Neural crest cell (in vitro differentiated cells): Measurements from ENCODE around the gene CYP24A1. TPM values are rescaled to one million over a fixed set of nuclear protein-coding genes. Genes with fewer than 3 reads are reported as not detected.
"Not testable (repeated sequence)": the region's sequence is repeated elsewhere in the genome, so short reads cannot be mapped to it uniquely, and the experiment has no call there.

ENCODE experiments used
- DNase-seq: peaks from one replicate; pipeline ENCODE4 v3.0.0; 2021; ENCODE audit warnings: low read depth, mixed read lengths, low spot score
- H3K27ac Mint-ChIP-seq: one replicate; pipeline ENCODE4 v1.8.0; 2021; ENCODE audit warnings: mild to moderate bottlenecking, mixed read lengths; ENCODE audit not compliant: unreplicated experiment
- H3K27me3 Mint-ChIP-seq: 2 replicates; pipeline ENCODE4 v1.8.0; 2021; ENCODE audit warnings: low read depth, mild to moderate bottlenecking, mixed read lengths
- H3K36me3 Mint-ChIP-seq: 2 replicates; pipeline ENCODE4 v1.8.0; 2021; ENCODE audit warnings: low read depth, mild to moderate bottlenecking, mixed read lengths
- H3K4me1 Mint-ChIP-seq: 2 replicates; pipeline ENCODE4 v1.8.0; 2021; ENCODE audit warnings: mixed read lengths
- H3K4me3 Mint-ChIP-seq: one replicate; pipeline ENCODE4 v1.8.0; 2021; ENCODE audit warnings: mild to moderate bottlenecking, mixed read lengths
- H3K9me3 Mint-ChIP-seq: 2 replicates; pipeline ENCODE4 v1.8.0; 2021; ENCODE audit warnings: mixed read lengths
- CTCF ChIP-seq: fragments of 200-600 bp; sonication (generic); conservative IDR thresholded peaks from 2 replicates; pipeline ENCODE4 v1.5.0; 2021; ENCODE audit warnings: antibody characterized with exemption, mild to moderate bottlenecking
- total RNA-seq: library from RNA; stranded (reverse); gene quantifications from 2 replicates; pipeline ENCODE4 v1.2.1, GENCODE V29; 2021

CYP24A1 gene
- total RNA-seq, 1 donor from 2014 or later = 0.93 TPM

DNA sequence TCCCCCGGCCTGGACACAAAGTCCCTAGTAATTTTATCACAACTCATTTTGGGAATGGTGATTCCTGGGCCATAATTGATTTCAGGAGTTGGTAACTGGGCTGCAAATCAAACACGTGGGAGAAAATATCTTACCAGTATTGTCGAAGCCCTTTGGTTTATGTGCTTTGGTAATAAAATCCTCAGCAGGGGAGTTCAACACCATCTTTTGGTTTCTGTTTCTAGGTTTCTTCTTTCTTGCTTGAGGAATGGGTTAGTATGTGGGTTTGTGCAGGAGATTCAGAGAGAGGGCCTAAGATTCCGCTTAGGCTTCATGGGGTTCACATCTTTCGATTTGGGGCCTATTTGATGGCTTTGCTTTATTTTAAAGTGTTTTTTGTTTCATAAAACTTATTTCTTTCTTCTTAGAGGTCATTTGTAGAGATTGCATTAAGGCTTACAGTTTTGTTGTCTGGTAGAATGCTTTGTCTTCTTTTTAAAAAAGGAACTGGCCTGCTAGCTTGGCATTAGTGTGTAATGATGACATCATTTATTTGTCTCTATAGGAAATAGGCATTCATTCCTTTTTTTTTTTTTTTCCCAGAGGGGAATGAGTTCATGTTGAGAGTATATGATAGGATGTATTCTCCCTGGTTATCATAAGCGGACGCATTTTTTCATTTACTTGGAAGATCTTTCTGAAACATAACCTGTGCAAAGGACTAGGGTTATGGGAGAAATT, 45.8 kb downstream of the CYP24A1 start:
- H3K27me3 Mint-ChIP-seq = no peaks in the 10 kb centered on the region
- peaks cover 3% of the 10 kb centered on the region for H3K9me3 Mint-ChIP-seq
- TF ChIP-seq CTCF = no peak
- no peak overlapping the region for H3K27ac Mint-ChIP-seq
- peaks cover 4% of the 10 kb centered on the region for H3K4me1 Mint-ChIP-seq
- H3K4me3 Mint-ChIP-seq = no peak overlapping the region
- no peaks in the 10 kb centered on the region for H3K36me3 Mint-ChIP-seq
- DNase-seq = no peak

GRCh38 chr20:54126806-54127655, 46.8 kb downstream of the CYP24A1 start:
- H3K4me3 Mint-ChIP-seq = no peak overlapping the region
- no peak for TF ChIP-seq CTCF
- DNase-seq = no peak
- peaks cover 2% of the 10 kb centered on the region for H3K4me1 Mint-ChIP-seq
- no peak overlapping the region for H3K27ac Mint-ChIP-seq
- H3K27me3 Mint-ChIP-seq = no peaks in the 10 kb centered on the region
- no peaks in the 10 kb centered on the region for H3K36me3 Mint-ChIP-seq
- H3K9me3 Mint-ChIP-seq = peaks cover 3% of the 10 kb centered on the region

GRCh38 chr20:54126328-54126727, 47.5 kb downstream of the CYP24A1 start:
- H3K4me1 Mint-ChIP-seq, DNase-seq, H3K9me3 Mint-ChIP-seq, H3K27ac Mint-ChIP-seq, H3K27me3 Mint-ChIP-seq, H3K4me3 Mint-ChIP-seq, H3K36me3 Mint-ChIP-seq: not testable (repeated sequence)

DNA sequence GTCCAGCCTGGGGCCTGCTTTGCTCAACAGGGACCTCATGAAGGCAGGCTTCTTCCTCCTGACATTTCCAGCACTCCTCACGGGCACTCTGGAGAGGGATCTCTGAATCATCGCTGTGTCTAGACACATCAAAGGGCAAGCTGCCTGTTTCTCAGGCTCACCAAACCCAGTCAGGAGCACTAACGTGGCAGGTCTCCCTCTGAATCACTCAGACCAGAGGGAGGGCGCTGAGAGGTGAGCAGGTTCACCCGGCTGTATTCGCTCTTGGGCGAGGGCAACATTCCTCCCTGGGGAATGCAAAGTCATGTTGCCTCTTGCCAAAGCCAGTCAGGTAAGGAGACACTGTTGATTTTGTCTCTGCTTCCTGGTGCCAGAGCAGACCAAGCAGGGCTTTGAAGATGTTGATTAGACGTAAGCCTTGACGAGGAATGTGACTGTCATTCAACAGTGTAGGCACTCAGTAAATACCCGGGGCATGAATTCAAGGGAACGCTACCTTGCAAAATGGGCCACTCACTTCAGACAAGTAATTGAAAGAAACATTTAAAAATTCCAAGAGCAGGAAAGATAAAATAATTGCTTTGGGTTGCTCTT, 50.1 kb downstream of the CYP24A1 start:
- Mint-ChIP-seq H3K27me3 (no peaks in the 10 kb centered on the region), H3K27ac (no peak overlapping the region), H3K9me3 (no peaks in the 10 kb centered on the region), H3K36me3 (no peaks in the 10 kb centered on the region), H3K4me3 (no peak overlapping the region), H3K4me1 (no peaks in the 10 kb centered on the region)
- no peak for TF ChIP-seq CTCF
- no peak for DNase-seq

GRCh38 chr20:54122681-54123586, 50.9 kb downstream of the CYP24A1 start:
- no peak for TF ChIP-seq CTCF
- Mint-ChIP-seq H3K4me1 (no peaks in the 10 kb centered on the region), H3K36me3 (no peaks in the 10 kb centered on the region), H3K9me3 (no peaks in the 10 kb centered on the region), H3K4me3 (no peak overlapping the region), H3K27me3 (no peaks in the 10 kb centered on the region), H3K27ac (no peak overlapping the region)
- no peak for DNase-seq
